HPDE6-E6E7 (cell line): ENCODE results near the gene FAM186B.
A peak's percentile ranks its signal among the peaks of the same experiment; 100 is the strongest.

Source experiments
- DNase-seq: peaks from one replicate; pipeline ENCODE4 v3.0.0; 2011; ENCODE audit warnings: missing footprints; ENCODE audit errors: extremely low spot score

FAM186B gene

GRCh38 chr12:49609875-49610154 is 4.4 kb upstream of the FAM186B start:
- no peak for DNase-seq

DNA sequence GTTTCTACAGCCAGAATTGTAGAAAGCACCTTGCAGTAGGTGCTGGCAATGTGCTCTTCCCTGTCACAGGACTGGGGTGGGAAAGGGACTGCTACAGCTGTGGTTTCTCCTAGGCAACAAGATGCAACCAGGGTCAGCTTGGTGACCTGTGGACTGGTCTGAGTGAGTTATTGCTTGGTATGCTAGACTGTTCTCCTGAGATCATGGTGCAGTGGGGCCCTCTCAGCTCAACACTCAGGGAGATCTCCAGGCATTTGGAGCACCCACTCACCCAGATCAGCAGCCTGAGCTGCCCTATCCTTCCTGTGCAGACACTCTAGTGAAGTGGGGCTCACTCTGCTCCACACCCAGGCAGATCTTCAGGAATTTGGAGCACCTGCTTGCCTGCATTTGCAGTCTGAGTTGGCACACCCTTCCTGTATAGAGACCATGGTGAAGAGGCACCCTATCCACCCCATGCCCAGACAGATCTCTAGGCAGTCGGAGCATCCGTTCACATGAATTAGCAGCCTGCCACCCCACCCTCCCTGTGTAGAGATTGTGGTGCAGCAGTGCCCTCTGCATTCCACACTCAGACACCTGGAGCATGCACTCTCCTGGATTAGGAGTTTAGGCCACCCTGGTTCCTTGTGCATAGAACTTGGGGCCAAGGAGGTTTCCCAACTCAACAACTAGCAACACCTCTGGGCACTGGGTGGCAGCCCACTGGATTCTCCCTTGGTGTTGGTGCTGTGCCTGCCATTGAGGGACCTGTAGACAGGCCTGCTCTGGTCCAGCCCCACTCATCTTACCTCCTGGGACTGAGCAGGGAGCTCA is 3.8 kb upstream of the FAM186B start:
- no peak for DNase-seq

DNA sequence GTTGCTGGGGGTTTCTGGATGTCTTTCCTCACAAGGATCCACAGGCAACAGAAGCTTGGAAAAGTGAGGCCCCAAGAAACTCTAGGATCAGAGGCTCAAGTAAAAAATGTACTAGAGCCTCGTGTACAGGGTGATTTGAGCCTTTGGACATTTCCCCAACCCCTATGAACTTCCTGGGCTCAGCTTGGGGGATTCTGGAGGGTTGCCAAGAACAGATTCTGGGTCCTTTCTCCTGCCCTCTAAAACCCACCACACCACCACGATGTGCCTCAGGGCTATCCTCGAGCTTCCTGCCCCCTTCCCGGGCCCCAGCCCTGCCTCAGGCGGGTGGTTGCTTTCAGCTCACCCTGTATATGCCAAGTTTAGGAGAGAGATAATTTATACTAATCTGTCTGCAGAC is 583 bp downstream of the FAM186B start:
- no peak for DNase-seq

DNA sequence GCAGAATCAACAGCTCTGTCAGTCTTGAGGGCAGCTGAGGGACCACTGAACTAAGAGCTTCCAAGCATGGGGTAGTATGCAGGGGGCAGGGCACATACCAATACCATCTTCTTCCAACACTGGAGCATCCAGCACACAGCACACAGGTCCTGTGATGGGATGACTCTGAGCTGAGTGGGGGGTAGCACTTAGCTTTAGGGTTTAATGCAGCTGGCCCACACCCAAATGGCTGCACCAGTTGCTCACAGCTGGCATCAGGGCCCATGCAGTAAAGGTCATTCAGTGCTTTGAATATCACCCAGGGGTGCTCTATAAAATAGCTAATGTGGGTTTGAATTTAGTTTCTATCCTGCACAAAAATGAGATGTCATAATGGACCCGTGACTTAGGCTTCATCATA is 1.7 kb downstream of the FAM186B start:
- no peak for DNase-seq

- DNase-seq: no peak
Measured at GRCh38 chr12:49599961-49600360, 5.5 kb downstream of the FAM186B start.

GRCh38 chr12:49598527-49598926 is 6.9 kb downstream of the FAM186B start:
- DNase-seq: no peak

DNA sequence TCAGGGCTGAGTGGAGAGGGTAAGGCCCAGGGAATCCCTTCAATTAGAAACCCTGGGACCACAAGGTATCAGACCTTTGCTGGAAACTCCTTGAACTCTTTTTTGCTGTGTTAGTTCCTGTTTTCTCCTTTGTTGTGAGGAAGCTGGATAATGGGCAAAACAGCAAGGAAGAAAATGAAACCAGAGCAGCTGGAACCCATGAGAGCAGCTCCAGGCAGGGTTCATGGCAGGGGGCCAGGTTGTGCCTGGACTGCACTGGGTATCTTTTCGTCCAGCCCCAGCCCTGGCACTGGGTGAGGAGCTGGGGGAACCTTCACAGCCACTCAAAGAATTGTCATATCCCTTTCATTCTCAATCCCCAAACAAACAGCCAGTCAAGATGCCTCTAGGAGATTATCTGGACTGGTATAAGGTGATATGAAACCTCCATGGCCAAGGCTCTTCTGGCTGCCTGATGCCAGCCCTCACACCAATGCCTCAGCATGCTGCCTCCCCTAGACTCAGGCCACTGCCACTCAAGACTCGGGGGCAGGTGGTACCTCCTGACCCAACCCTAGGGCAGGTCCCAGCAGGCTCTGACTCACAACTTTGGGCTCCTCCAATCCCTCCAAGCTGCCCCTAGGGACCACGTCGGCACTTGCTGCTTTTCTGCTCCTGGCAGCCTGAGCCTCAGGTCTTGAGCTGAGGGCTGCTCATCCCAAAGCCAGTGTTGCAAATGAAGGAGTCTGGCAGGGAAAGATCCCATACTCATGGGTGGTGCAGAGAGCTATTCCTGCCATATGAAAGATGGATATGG is 16.5 kb downstream of the FAM186B start:
- DNase-seq: no peak

DNA sequence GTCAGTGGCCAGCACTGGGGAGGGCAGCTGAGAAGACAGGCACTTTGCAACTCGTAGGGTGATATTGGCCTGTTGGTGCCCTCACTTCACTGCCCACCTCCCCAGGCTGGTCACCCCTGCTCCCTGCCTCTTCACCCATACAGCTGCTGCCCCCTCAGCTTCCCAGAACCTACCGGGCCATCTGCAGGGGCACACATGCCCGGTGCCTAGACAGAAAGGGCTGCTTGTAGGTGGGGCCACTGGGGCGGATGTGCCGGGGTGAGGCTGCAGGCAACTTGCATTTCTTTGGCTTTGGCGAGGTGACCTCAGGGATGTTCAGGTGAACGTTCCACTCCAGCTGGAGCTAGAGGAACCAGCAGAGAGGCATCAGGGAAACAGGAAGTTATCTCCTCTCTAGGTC is 17.2 kb downstream of the FAM186B start:
- DNase-seq: no peak

DNA sequence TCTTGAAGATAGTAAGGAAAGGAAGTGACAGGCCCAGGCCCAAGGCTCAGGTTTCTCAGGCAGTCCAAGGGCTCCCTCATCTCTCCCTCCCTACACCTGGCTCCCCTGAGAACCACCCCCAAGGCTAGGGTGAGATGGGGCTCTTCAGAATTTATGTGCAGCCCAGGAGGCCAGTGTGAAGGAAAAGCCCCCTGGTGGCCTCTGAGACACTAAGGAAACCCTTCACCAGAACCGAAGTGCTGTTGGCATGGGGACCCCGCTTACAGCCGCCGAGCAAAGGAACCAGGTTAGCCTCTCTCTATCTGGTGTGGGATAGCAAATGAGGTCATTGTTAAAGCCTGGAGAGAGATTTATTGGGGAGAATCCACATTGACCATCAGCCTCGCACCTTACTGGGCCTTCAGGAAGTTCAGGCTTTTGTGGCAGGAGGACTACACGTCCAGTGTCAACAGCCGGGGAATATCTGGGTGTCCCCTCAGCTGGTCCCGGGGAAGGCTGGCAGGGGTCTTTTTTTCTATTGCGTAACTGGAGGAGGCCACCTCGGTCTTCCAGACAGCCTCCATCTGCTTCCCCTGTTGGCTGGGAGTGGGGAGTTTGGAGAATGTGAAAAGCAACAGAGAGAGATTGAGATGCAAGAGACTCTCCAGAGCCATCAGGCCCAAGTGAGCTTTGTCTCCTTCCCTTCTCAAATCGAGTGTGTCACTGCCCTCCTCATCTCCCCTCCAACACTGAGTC is 18.1 kb downstream of the FAM186B start:
- no peak for DNase-seq

- no peak for DNase-seq
Measured at GRCh38 chr12:49585477-49586459, 19.7 kb downstream of the FAM186B start.

DNA sequence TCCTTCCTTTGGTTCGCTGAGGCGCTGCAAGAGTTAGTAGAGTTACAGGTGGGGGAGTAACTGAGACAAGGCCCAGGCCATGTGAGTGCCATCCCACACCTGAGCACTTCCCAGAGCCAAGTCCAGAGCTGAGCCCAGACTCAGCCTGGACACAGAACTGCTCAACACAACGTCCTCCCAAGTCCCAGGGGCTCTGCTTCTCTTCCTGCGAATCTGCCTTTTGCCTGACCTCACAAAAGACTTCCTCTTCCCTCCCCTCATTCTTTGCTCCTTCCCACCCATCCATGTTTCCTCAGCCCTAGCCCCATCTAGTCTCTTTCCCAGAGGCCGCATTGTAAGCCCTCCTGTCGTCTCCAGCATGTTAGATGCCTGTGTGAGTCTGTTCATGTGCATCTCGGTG is 20.8 kb downstream of the FAM186B start:
- DNase-seq: no peak

- DNase-seq: no peak
Measured at GRCh38 chr12:49583366-49584094, 21.9 kb downstream of the FAM186B start.

DNA sequence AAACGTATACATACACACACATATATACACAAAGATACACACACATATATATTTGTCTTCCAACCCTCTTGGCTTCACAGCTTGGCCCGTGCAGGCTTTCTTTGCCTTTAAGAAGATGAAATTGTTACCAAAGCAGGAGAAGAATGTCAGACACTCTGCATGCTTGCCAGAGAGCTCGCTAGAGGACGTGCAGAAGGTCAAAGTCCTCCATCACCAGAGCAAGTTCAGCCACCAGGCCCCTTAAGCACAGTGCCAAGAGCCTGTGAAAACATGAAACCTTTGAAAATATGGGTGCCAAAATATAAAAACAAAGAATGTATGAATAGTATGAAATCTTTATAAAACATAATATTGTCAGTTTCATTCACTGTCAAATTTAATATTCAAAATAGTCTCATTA is 22.6 kb downstream of the FAM186B start:
- no peak for DNase-seq

DNA sequence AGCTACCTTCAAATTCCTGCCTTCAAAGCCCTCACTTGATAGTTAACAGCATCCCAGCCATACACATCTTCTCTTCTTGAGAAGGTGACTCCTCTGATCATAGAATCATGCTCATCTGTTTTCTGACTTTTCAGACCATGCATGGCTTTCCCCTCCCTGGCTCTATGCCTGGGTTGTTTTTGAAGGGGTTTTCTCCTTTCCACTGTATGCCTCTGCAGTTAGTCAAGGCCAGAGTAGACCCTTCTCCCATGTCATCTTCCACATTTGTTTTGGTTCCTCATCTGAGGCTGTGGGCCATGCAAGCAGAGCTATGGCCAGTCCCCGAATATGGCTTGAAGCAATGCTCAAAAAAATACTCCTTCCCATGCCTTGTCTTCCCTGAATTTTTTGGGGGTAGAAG is 23.2 kb downstream of the FAM186B start:
- no peak for DNase-seq

DNA sequence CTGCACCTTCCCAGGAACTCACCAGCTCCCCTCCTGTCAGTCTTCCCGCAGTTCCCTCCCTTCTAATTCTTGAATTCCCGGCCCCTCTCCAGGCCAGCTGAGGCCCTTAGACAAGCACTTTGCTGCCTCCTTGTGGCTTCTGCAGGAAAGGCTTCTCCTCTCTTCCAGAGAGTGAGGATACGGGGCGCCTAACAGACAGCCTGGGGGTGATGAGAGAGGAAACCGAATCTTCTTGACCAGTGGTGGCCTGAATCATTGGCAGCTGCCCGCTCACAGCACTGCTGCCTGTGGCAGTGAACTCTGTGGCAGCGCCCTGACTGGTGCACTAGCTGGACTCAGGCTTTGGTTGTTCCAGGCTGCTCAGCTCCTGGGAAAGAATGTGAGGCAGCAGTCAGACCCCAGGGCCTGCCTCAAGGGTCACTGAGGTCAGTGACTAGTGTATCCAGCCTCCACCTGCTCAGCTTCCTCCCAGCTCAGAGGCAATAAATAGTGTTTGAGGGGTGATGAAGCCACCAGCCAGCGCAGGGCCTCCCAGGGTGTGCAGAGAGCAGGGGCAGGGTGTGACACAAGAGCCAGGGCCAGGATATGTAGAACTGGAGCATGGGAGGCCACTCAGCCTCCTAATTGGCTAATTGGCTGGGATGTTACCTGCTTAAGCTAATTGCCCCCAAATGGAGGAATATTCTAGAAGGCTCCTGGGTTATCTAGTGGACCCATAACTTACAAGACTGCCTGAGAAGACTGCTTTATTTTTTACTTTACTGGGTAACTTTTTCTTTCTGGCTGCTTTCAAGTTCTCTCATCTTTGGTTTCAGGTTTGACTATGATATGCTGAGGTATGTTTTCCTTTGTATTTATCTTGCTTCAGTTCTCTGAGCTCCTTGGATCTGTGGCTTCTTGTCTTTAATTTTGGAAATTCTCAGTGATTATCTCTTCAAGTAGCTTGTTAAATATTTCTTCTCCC is 24.6 kb downstream of the FAM186B start:
- DNase-seq: peak; percentile 67

DNA sequence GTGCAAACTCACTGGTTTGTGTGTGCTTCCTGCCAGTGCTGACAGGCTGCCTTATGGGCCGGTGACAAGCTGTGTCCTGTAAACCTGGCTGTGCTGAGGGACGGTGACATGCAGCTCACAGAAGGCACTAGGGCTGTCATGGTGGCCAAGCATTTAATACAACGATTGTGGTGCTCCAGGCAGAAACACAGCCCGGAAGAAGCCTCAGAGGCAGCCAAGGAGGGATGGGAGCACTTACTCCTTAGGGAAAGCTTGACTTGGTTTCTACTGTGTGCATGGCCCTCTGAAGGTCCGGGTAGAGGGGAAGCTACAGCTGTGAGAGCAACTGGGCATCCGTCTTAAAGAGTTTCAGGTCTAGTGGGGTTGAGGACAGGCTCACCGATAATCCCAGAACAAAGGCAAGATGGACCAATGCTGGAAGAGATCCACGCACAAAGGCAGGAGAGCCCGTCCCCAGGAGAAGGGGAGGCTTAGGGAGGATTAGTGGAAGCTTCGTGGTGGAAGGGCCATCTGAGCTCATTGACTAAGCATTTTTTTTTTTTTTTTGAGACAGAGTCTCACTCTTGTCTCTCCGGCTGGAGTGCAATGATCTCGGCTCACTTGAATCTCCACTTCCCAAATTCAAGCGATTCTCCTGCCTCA is 26.8 kb downstream of the FAM186B start:
- no peak for DNase-seq

DNA sequence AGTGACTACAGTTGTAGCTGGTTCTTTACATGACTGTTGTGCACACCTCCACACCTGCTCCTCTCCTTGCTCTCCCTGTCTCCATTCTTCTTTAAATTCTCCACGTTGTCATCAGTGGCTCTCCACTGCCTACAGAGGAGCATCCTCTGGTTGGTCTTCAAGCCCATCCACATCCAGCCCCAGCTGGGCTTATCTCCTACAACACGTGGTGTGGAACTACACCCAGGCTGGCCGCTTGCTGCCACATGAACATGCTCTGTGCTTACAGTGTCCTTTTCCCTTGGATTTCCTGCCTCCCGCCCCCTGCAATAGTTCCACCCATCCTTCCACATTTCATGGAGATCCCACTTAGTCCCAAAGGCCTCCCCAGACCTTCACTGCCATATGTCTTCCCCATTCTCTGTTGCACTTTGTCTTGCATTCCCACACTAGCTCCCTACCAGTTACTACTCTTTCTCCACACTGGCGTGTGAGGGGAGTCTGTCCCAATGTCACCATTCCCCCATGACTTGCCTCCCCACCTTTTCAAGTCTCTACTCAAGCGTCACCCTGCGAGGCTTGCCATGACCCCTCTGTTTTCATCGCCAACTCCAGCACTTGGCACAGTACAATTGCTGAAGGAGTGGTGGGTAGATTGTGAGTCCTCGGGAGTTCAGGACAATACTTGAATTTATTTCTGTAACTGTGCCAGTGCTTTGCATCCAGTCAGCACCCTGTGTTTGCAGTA is 27.7 kb downstream of the FAM186B start:
- no peak for DNase-seq

DNA sequence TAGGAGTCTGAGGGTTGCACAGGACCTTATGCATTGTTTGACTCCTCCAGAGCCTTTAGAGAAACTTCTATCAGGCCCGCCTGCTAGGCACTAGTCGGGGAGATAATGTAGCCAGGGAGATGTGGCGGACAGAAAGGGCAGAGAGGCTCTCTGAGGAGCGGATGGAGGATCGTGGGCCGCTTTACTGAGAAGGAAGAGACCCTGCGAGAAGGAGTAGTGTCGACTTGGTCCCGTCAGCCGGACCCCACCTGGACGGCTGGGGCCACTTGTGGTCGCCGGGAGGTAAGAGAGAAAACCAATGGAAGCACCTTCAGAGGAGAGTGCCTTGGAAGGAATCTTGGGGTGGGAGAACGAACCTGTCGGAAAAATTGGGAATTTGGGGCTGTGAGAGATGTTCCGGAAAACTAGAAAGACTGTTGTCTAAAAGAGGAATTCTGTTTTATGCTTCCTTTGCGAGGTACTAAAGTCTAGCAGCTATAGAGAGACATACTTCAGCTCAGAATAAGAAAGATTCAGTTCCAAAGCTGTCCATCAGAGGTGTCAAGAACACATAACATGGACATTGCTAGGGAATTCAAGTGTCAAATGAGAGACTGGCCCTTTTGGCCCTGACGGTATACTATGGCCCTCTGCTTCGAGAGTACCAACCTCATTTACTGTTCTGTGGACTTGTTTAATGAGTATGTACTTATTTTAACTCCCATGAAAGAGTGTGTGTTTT is 36.8 kb downstream of the FAM186B start:
- DNase-seq: no peak
